ENCODE results near the gene FBLN7.
"Not testable (repeated sequence)": the region's sequence is repeated elsewhere in the genome, so short reads cannot be mapped to it uniquely, and the experiment has no call there.

FBLN7 gene

DNA sequence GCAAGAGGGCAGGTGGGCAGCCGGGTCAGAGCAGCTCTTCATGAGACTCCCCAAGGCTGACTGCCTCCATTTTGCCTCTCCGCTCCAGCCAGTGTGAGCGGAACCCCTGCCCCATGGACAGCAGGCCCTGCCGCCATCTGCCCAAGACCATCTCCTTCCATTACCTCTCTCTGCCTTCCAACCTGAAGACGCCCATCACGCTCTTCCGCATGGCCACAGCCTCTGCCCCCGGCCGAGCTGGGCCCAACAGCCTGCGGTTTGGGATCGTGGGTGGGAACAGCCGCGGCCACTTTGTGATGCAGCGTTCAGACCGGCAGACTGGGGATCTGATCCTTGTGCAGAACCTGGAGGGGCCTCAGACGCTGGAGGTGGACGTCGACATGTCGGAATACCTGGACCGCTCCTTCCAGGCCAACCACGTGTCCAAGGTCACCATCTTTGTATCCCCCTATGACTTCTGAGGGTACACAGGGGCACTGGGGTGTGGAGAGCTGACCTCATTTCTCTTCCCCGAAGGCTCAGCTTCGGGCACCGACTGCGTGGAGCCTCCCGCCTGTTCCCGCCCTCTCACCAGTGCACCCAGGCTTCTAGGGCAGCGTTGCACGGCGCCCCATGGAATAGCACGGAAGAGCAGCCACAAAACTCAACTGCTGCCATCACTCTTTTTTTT is 49.0 kb downstream of the FBLN7 start:
- ATAC-seq: no peak

DNA sequence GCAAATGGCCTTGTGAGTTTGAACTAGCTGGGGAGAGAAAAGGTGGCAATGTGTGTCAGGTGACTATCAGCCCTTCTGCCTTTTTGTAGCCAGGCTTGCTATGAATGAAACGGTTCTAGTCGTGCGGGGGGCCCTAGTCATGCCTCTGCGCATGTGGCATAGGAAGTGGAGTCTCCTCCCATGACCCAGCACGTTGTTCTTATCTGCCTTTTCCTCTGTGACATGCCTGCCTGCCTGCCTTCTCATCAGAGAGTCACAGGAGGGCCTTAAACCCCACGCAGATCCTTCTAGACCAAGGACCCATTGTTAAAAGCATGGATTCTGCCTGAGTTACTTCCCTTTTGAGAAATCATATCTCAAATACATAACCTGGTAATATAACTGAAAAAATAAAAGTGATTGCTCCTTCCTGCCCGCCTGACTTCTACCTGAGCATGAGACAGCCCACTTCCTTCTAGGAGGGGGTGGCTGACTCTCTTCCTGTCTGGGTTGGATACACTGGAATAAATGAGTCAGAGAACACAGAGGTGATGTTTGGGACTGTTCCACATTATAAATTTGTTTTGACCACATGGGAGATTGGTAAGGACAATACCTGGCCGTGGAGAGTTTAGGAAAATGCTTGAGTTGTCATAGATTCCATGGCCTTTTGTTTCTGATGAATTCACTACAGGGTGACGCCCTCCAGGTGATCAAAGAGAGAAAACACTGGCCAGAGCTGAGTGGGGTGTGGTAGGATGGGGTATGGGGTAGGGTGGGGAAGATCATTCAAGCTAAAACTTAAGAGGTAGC is 49.8 kb downstream of the FBLN7 start:
- peak; percentile 82 to 85 for ATAC-seq

DNA sequence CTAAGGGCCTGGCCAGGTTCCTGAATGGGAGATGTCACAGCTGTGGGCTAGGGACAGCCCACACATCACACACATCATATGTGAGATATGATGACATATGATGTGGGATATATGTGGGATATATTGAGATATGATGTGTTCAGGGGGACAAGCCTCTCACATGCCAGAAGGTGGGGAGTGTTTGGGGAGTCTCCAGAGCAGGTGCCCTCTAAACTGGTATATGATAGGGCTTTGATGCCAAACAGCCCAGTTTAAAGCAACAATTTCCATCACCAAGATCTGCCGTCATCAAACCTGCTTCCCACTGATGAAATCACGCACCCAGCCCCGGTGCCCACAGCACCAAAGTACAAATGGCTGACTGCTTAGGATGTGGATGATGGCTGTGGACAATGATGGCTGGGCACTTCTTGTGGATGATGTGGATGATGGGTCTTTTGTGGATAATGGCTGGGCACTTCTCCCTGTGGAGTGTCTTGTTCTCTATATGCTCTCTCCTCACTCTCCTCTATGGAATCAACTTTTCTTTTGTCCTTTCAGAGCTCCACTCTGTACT is 50.9 kb downstream of the FBLN7 start:
- no peak for ATAC-seq

DNA sequence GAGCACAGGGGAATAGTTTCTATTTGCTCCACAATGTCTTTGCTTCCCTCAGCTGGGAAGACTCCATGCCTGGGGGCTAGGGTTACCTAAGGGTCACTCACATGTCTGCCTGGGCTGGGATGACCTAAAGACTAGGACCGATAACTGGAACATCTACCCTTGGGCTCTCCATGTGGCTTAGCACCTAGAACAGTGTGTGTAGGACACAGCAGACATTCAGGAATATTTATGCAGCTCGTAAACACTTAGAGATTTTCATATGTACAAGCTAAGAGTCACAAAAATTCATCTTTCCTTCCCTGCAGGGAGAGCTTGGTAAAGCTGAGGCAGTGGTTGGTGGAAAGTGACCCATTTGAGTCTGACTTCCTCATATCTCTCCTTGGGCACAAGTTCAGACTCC is 55.8 kb downstream of the FBLN7 start:
- ATAC-seq: no peak

GRCh38 chr2:112194482-112194881 is 56.3 kb downstream of the FBLN7 start:
- no peak for ATAC-seq

DNA sequence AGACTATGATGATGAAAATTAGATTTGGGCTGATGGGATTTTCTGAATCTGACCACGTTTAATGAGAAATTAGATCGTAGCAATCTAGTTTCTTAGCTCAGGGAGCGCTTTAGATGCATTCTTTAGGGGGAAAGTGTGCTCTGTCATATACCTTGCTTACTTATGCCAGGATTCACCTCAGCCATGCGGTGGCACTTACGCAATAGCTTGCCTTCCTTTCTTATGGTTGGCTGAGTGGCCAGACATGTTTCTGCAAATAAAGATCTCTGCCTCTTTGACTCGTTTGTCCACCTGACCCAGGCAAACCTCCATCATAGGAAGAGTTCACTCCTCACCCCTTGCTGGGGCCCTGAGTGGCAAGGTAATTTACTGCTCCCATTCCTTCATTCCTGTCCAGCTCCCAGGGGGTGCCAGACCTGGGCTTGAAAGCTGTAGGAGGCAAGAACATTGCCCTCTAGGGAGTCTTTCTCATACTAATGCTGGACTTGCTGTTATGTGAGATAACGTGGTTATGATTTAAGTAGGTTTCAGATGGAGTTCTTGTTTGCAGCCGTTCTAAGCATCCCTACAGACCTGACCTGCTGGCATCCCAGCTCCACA is 57.1 kb downstream of the FBLN7 start:
- ATAC-seq: no peak

- no peak for ATAC-seq
Observed at GRCh38 chr2:112195950-112196349, 57.8 kb downstream of the FBLN7 start.

- ATAC-seq: no peak
Observed at GRCh38 chr2:112197868-112198267, 59.7 kb downstream of the FBLN7 start.

GRCh38 chr2:112198780-112199179 is 60.6 kb downstream of the FBLN7 start:
- ATAC-seq: no peak

DNA sequence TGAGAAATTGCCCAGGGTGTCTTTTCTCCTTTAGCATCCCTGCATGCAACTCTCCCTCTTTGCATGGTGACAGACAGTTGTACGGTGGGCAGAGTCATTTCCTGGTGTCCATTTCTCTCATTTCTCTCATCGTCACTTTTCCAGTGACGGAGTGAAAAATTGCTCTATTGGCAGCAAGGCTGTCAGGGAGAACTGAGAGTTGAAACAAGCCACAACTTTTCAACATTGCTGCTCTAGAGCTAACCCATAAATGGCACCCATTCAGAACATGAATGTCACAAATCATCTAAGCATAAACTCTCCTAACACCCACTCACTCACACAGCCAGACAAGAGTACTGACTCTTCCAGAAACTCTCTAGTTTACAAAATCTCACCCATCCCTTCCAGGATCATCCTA is 61.0 kb downstream of the FBLN7 start:
- no peak for ATAC-seq

GRCh38 chr2:112201696-112202430 is 63.7 kb downstream of the FBLN7 start:
- no peak for ATAC-seq

DNA sequence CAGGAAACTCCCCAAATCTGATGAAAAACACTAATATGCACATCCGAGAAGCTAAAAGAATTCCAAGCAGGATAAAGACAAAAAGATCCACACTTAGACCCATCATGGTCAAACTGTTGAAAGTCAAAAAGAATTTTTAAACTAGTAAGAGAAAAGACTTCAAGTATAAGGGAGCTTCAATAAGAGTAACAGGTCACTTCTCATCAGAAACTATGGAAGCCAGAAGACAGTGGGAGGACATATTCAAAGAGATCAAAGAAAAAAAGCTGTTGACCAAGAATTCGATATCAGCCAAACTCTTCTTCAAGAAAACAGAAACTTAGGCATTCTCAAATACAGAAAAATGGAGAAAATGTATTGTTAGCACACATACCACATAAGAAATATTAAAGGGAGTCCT is 66.2 kb downstream of the FBLN7 start:
- ATAC-seq: no peak

GRCh38 chr2:112207905-112208304 is 69.7 kb downstream of the FBLN7 start:
- not testable (repeated sequence) for ATAC-seq

DNA sequence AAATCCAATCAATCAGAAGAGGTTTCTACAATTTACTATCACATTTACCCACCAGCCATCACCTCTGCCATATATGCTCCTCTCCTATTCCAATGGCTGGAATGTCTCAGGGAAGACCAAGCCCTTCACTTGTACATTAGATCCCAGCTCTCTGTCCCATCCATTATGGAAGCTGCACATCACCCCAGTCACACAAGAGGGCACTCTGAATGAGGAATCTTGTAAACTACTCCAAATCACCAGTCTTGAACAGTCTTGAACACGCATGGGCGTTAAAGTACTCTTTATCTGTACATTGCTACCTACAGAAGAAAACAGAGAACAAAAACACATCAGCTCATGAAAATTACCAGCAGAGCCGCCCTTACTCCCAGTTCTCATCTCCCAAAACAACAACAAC is 78.0 kb downstream of the FBLN7 start:
- ATAC-seq: no peak

DNA sequence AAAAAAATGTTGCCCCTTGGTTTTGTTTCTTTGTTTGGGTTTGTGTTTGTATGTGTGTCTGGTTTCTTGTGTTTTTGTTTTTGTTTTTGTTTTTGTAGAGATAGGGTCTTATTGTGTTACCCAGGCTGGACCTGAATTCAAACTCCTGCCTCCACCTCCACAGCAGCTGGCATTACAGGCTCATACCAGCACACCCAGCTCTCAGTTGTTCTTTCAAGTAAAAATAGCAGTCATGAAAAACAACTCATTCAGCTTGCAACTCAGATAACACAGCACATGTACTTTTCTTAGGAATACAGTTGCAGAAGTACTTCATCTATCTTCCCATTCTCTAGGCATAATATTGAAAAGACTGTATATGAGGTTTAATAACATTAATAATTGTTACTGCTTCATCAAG is 79.7 kb downstream of the FBLN7 start:
- ATAC-seq: no peak

DNA sequence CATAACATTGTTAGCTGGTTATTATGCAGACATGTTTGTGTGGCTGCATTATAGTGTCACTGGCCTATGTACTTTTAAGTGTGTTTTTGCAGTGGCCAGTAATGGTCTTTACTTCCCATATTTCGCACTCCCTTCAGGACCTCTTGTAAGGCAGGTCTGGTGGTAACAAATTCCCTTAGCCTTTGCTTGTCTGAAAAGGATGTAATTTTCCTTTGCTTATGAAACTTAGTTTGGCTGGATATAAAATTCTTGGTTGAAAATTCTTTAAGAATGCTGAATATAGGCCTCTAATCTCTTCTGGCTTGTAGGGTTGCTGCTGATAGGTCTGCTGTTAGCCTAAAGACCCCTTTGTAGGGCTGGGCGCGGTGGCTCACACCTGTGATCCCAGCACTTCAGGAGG is 82.0 kb downstream of the FBLN7 start:
- no peak for ATAC-seq

- no peak for ATAC-seq
Observed at GRCh38 chr2:112220831-112221230, 82.6 kb downstream of the FBLN7 start.

GRCh38 chr2:112229348-112229747 is 91.2 kb downstream of the FBLN7 start:
- ATAC-seq: no peak

DNA sequence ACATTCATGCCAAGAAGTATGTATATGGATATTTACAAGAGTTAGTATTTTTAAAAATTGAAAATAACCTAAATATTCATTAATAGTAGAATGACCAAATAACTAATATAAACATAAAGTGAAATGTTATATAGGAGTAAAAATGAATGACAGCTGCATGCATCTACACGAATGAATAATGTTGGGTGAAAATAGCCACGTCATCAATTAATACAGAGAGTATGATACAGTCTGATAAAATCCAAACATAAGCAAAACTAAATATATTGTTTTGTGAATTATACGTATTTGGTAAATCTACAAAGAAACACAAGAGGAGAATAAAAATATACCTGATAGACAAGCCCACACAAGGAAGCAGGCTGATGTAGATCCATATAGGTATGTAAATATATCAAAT is 92.2 kb downstream of the FBLN7 start:
- ATAC-seq: no peak

Measured in activated CD4-positive, CD25-positive, alpha-beta regulatory T cell treated with anti-CD3 and anti-CD28 coated beads, Interleukin-2, amount 50 U/mL, for 24 hours (primary cell).